Lung (tissue), 12 donors: ENCODE results near the gene IGF2R. TPM values are rescaled to one million over a fixed set of nuclear protein-coding genes. Genes with fewer than 3 reads are reported as not detected.

Experiments
- ATAC-seq: fragments of 200-7000 bp; cut with Tn5 transposase; one replicate; pipeline ENCODE4 v1.9.1; 2020; ENCODE audit warnings: moderate number of reproducible peaks; ENCODE audit not compliant: insufficient read depth, low FRiP score
- DNase-seq, 3 donors: peaks; one replicate each; pipeline ENCODE4 v3.0.0-alpha.2; 2013 to 2017
- H3K27ac ChIP-seq, 2 donors: one replicate each; pipeline ENCODE4 v1.5.1; 2013; ENCODE audit warnings: mild to moderate bottlenecking in 2 of 2, moderate library complexity in 2 of 2, control low read depth in 1 of 2, inconsistent platforms in 1 of 2, low read depth in 1 of 2, low read length in 1 of 2
- H3K27me3 ChIP-seq, 3 donors: one replicate each; pipeline ENCODE4 v1.5.1; 2013; ENCODE audit warnings: low read length in 2 of 3; ENCODE audit not compliant: control insufficient read depth in 3 of 3, insufficient read depth in 3 of 3
- H3K36me3 ChIP-seq, 4 donors: one replicate each; pipeline ENCODE4 v1.5.1; 2013; ENCODE audit warnings: low read length in 4 of 4, mild to moderate bottlenecking in 1 of 4, moderate library complexity in 1 of 4; ENCODE audit not compliant: control insufficient read depth in 4 of 4, insufficient read depth in 4 of 4
- H3K4me1 ChIP-seq, 5 donors: one replicate each; pipeline ENCODE4 v1.5.1; 2013; ENCODE audit warnings: low read length in 5 of 5, mild to moderate bottlenecking in 2 of 5, moderate library complexity in 1 of 5; ENCODE audit not compliant: control insufficient read depth in 5 of 5, insufficient read depth in 5 of 5
- H3K4me3 ChIP-seq: one replicate; pipeline ENCODE4 v1.5.1; 2013; ENCODE audit warnings: mild to moderate bottlenecking, control low read depth, moderate library complexity
- H3K9ac ChIP-seq, 2 donors: one replicate each; pipeline ENCODE4 v1.5.1; 2013; ENCODE audit warnings: low read length in 2 of 2, control low read depth in 1 of 2; ENCODE audit not compliant: insufficient read depth in 1 of 2
- H3K9me3 ChIP-seq, 4 donors: one replicate each; pipeline ENCODE4 v1.5.1; 2013; ENCODE audit warnings: low read length in 3 of 4, mild to moderate bottlenecking in 1 of 4, moderate library complexity in 1 of 4; ENCODE audit not compliant: control insufficient read depth in 4 of 4, insufficient read depth in 3 of 4
- CTCF ChIP-seq: IDR thresholded peaks from 2 replicates; pipeline ENCODE4 v1.5.1; 2012; ENCODE audit warnings: mild to moderate bottlenecking; ENCODE audit errors: control extremely low read depth, extremely low read depth
- WGBS, 2 donors: extraction: QIAGEN DNeasy Blood & Tissue Kit; methylation state at CpG; one replicate each; pipeline ENCODE4 v1.1.7; 2013; 5-methylcytosine and 5-hydroxymethylcytosine counted together
- polyA plus RNA-seq, 2 donors: library from polyadenylated mRNA; stranded (reverse); fragments of 200-250 nt; gene quantifications; one replicate each; pipeline ENCODE4 v1.2.1, GENCODE V29; 2013
- total RNA-seq, 2 donors: library from RNA; depleted of rRNA in 1 of 2; stranded (reverse); fragments of >200 nt in 1 of 2; gene quantifications; one replicate each; pipeline ENCODE4 v1.2.1, GENCODE V29; 2014 to 2021
- donor health status: control.
- donor health status: control.
- donor health status: Bipolar disorder and iron deficiency.
- donor health status: healthy.
- donor health status: DM: yes; HTN: yes; CAD: no.

The IGF2R gene
- total and polyA plus RNA-seq, 4 donors, result 30.0 to 125 (median 92.6) TPM

- Histone ChIP-seq H3K4me3 (no peak overlapping the region), H3K27me3 (no peaks in the 10 kb centered on the region), H3K9me3 (no peaks in the 10 kb centered on the region), H3K27ac (peak overlapping the region in 1 of 2 donors; percentile 26), H3K36me3 (peaks cover 13 to 46% (median 25%) of the 10 kb centered on the region in 4 donors), H3K9ac (no peak overlapping the region), H3K4me1 (peaks cover 3 to 15% (median 9%) of the 10 kb centered on the region in 5 donors)
- ATAC-seq (no peak), DNase-seq (no peak)
- 90 to 92% methylated on average over 8 of the region's 8 CpGs for WGBS, 2 donors
- no peak for TF ChIP-seq CTCF
These were observed 59.8 kb downstream of the IGF2R start for GRCh38 chr6:160028487-160029275.

- H3K4me3 ChIP-seq, result no peak overlapping the region
- H3K36me3 ChIP-seq, result peaks cover 10 to 49% (median 27%) of the 10 kb centered on the region in 4 donors
- H3K27me3 ChIP-seq, result no peaks in the 10 kb centered on the region
- peaks cover 3 to 15% (median 9%) of the 10 kb centered on the region in 5 donors for H3K4me1 ChIP-seq
- DNase-seq (no peak), ATAC-seq (no peak)
- H3K27ac ChIP-seq, result peak overlapping the region; percentile 43 to 54
- no peak for TF ChIP-seq CTCF
- H3K9ac ChIP-seq, result peak overlapping the region in 1 of 2 donors; percentile 67
- WGBS, 2 donors, result 89 to 96% methylated on average over 11 of the region's 11 CpGs
- H3K9me3 ChIP-seq, result no peaks in the 10 kb centered on the region
These were observed 60.6 kb downstream of the IGF2R start for GRCh38 chr6:160029525-160029924.

GRCh38 chr6:160030103-160030502, 61.2 kb downstream of the IGF2R start:
- 53 to 81% methylated on average over 5 of the region's 5 CpGs for WGBS, 2 donors
- ATAC-seq, result peak; percentile 90

More at GRCh38 chr6:160030103-160030502, 61.2 kb downstream of the IGF2R start:
- Histone ChIP-seq H3K36me3 (peaks cover 12 to 52% (median 30%) of the 10 kb centered on the region in 4 donors), H3K27ac (peak overlapping the region; percentile 18 to 43), H3K9ac (peak overlapping the region in 1 of 2 donors; percentile 67), H3K27me3 (no peaks in the 10 kb centered on the region), H3K9me3 (no peaks in the 10 kb centered on the region), H3K4me3 (no peak overlapping the region), H3K4me1 (peaks cover 3 to 15% (median 9%) of the 10 kb centered on the region in 5 donors)
- DNase-seq, result peak; percentile 96
- no peak for TF ChIP-seq CTCF
